Heart left ventricle (tissue), 16 donors: ENCODE results near the gene CENPU. TPM values are rescaled to one million over a fixed set of nuclear protein-coding genes. Genes with fewer than 3 reads are reported as not detected.
A peak's percentile ranks its signal among the peaks of the same experiment; 100 is the strongest.

Experiments
- ATAC-seq, 4 donors: fragments of 200-7000 bp; cut with Tn5 transposase; one replicate each; pipeline ENCODE4 v1.9.1; 2020 to 2022; ENCODE audit warnings: moderate library complexity in 4 of 4, mild to moderate bottlenecking in 3 of 4, moderate number of reproducible peaks in 1 of 4
- DNase-seq, 5 donors: peaks; one replicate each; pipeline ENCODE4 v3.0.0-alpha.2; 2020
- H3K27ac ChIP-seq, 12 donors: fragments of 200-600 bp; sonication (generic) in 4 of 12; one replicate each; pipeline versions ENCODE4 v1.5.0 to v1.8.0; 2016 to 2022; ENCODE audit warnings: mild to moderate bottlenecking in 2 of 12
- H3K27me3 ChIP-seq, 9 donors: fragments of 200-600 bp; sonication (generic) in 2 of 9; one replicate each; pipeline versions ENCODE4 v1.5.1 to v1.8.0; 2016 to 2022; ENCODE audit warnings: mild to moderate bottlenecking in 3 of 9
- H3K36me3 ChIP-seq, 9 donors: fragments of 200-600 bp; sonication (generic) in 2 of 9; one replicate each; pipeline versions ENCODE4 v1.5.0 to v1.8.0; 2018 to 2022; ENCODE audit warnings: mild to moderate bottlenecking in 2 of 9
- H3K4me1 ChIP-seq, 12 donors: fragments of 200-600 bp; sonication (generic) in 4 of 12; one replicate each; pipeline versions ENCODE4 v1.5.0 to v1.8.0; 2016 to 2022; ENCODE audit warnings: mild to moderate bottlenecking in 3 of 12
- H3K4me3 ChIP-seq, 12 donors: fragments of 200-600 bp; sonication (generic) in 4 of 12; one replicate each; pipeline versions ENCODE4 v1.5.0 to v1.8.0; 2017 to 2022; ENCODE audit warnings: mild to moderate bottlenecking in 9 of 12, moderate library complexity in 4 of 12
- H3K9me3 ChIP-seq, 12 donors: fragments of 200-600 bp; sonication (generic) in 4 of 12; one replicate each; pipeline versions ENCODE4 v1.5.0 to v1.8.0; 2016 to 2022; ENCODE audit warnings: mild to moderate bottlenecking in 1 of 12
- POLR2A ChIP-seq, 2 donors: fragments of 450-650 bp; IDR thresholded peaks; one replicate each; pipeline ENCODE4 v1.6.1; 2017; ENCODE audit warnings: antibody characterized with exemption in 2 of 2, mild to moderate bottlenecking in 2 of 2, moderate library complexity in 2 of 2
- WGBS, 4 donors: extraction: QIAGEN DNeasy Blood & Tissue Kit in 2 of 4; methylation state at CpG; one replicate each; pipeline versions ENCODE4 v1.1.5 to v1.1.7; 2013 to 2018; 5-methylcytosine and 5-hydroxymethylcytosine counted together
- intact Hi-C, 10 donors: fragments of 100-400 bp; cut with DNase I; formaldehyde crosslinking; loops; one replicate each; pipeline versions ENCODE4 v1.11.1 to v1.14.2; 2022
- polyA plus RNA-seq, 2 donors: library from polyadenylated mRNA; stranded (reverse); fragments of 200-250 nt; gene quantifications; one replicate each; pipeline ENCODE4 v1.2.3, GENCODE V29; 2013
- total RNA-seq, 9 donors: library from RNA; depleted of rRNA in 2 of 9; stranded (reverse); fragments of >200 nt in 2 of 9; fragmentation: NEBNext Ultra II Directional in 3 of 9; extraction: Animal tissue kit (Norgen Biotek cat#: 25700) in 3 of 9; gene quantifications; one replicate each; pipeline versions ENCODE4 v1.1.0 to v1.2.4, GENCODE V29; 2016 to 2023
- TF ChIP-seq, protein P1 (sequence below), 12 donors: fragments of 200-600 bp; sonication (generic) in 4 of 12; IDR thresholded peaks; one replicate each; pipeline versions ENCODE4 v1.5.0 to v1.8.0; 2018 to 2022; ENCODE audit warnings: antibody characterized with exemption in 12 of 12, mild to moderate bottlenecking in 5 of 12
- donor health status: ischemic (EF 13 %, LVEDD 7.1; RV severe dilation, severe dysfunction).
- donor health status: healthy with polysubstance abuse.
- donor health status: DM: no; HTN: yes; CAD: no.
- donor health status: DM: no; HTN: no; CAD: no.
- donor health status: ischemic (EF 25% LVEDD 6.9; RV normal size, moderate dysfunction).
- donor health status: ischemic (EF 25% LVEDD 5.7; RV mildly dilated, moderate dysfunction).
- donor health status: healthy.
- donor health status: DM: yes; HTN: yes; CAD: no.
- donor health status: ischemic (EF 35%, LVEDD 5.7; RV mildly dilated, moderate dysfunction).
- donor health status: nonischemic (EF 11% LVEDD 7.7; RV severe dilation, severe dysfunction).
- donor health status: DM: yes; HTN: yes; CAD: no.
- donor health status: PGD.
- donor health status: ischemic (EF 29% LVEDD 5.4; RV normal size, mild dysfunction).
- donor health status: nonischemic (EF 23%, LVEDD 6.1; RV moderate dilation, normal function).

The CENPU gene
- total and polyA plus RNA-seq, 11 donors, result 0.36 to 7.1 (median 1.2) TPM

DNA sequence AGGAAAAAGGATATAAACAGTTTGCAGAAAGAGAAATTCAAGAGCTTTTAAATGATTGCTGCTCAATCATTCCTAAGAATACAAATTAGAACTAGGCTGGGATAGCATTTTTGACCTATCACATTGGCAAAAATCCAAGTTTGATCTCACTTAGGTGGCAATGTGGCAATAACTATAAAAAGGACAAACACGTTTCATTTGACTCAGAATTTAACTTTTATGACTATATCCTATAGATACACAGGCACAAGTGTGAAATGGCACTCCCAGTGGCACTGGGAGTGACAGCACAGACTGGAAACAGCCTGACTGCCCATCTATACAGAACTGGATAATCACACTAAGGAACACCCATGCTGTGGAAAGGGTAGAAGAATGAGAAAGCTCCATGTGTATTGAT lies 11.1 kb downstream of the CENPU start:
- no peak overlapping the region for H3K27ac ChIP-seq
- H3K9me3 ChIP-seq, result peaks cover 0 to 22% (median 0%) of the 10 kb centered on the region in 12 donors
- peaks cover 0 to 6% (median 0%) of the 10 kb centered on the region in 9 donors for H3K36me3 ChIP-seq
- WGBS, 4 donors, result 47 to 84% (median 82%) methylated on average over 1 of the region's 1 CpG
- no peak for DNase-seq
- H3K27me3 ChIP-seq, result no peaks in the 10 kb centered on the region
- TF ChIP-seq, protein P1, sequence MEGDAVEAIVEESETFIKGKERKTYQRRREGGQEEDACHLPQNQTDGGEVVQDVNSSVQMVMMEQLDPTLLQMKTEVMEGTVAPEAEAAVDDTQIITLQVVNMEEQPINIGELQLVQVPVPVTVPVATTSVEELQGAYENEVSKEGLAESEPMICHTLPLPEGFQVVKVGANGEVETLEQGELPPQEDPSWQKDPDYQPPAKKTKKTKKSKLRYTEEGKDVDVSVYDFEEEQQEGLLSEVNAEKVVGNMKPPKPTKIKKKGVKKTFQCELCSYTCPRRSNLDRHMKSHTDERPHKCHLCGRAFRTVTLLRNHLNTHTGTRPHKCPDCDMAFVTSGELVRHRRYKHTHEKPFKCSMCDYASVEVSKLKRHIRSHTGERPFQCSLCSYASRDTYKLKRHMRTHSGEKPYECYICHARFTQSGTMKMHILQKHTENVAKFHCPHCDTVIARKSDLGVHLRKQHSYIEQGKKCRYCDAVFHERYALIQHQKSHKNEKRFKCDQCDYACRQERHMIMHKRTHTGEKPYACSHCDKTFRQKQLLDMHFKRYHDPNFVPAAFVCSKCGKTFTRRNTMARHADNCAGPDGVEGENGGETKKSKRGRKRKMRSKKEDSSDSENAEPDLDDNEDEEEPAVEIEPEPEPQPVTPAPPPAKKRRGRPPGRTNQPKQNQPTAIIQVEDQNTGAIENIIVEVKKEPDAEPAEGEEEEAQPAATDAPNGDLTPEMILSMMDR (IDR thresholded peaks at IDR 0.05), result no peak
- TF ChIP-seq POLR2A (IDR thresholded peaks at IDR 0.05), result no peak
- H3K4me3 ChIP-seq, result no peak overlapping the region
- intact Hi-C loops, result loop anchor here in 1 of 10 donors (10.0 kb wide), 1 partner anchor 178 kb away; no protein-coding TSS in a partner anchor
- ATAC-seq, result no peak
- H3K4me1 ChIP-seq, result peaks cover 0 to 5% (median 0%) of the 10 kb centered on the region in 12 donors

GRCh38 chr4:184721254-184721653 lies 12.6 kb downstream of the CENPU start:
- H3K36me3 ChIP-seq, result peaks cover 0 to 14% (median 0%) of the 10 kb centered on the region in 9 donors
- ATAC-seq (no peak), DNase-seq (no peak)
- H3K27ac ChIP-seq, result no peak overlapping the region
- intact Hi-C loops, result loop anchor here in 1 of 10 donors (10.0 kb wide), 1 partner anchor 176 kb away; no protein-coding TSS in a partner anchor
- H3K9me3 ChIP-seq, result peaks cover 0 to 17% (median 0%) of the 10 kb centered on the region in 12 donors
- no peak for TF ChIP-seq POLR2A (IDR thresholded peaks at IDR 0.05)
- TF ChIP-seq, protein P1 (IDR thresholded peaks at IDR 0.05), result no peak
- no peak overlapping the region for H3K4me3 ChIP-seq
- H3K27me3 ChIP-seq, result no peaks in the 10 kb centered on the region
- peaks cover 0 to 5% (median 0%) of the 10 kb centered on the region in 12 donors for H3K4me1 ChIP-seq

DNA sequence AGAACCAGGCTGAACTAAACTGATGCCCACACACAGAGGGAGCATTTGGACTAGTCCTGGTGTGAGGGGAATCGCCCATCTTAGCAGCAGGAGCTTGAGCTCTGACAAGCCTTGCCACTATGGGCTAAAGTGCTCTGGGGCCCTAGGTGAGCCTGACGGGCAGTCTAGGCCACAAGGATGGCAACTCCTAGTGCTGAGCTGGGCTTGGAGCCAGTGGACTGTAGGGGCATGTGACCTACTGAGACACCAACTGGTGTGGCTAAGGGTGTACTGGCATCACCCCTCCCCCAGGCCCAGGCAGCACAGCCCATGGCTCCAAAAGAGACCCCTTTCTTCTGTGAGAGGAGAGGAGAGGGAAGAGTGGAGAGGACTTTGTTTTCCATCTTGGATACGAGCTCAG lies 14.5 kb downstream of the CENPU start:
- peaks cover 0 to 5% (median 0%) of the 10 kb centered on the region in 12 donors for H3K4me1 ChIP-seq
- intact Hi-C loops, result no loop called here
- no peak overlapping the region for H3K4me3 ChIP-seq
- peak in 2 of 4 donors; percentile 20 to 29 for ATAC-seq
- H3K27ac ChIP-seq, result no peak overlapping the region
- no peaks in the 10 kb centered on the region for H3K27me3 ChIP-seq
- H3K9me3 ChIP-seq, result peaks cover 0 to 17% (median 0%) of the 10 kb centered on the region in 12 donors
- H3K36me3 ChIP-seq, result peaks cover 0 to 14% (median 0%) of the 10 kb centered on the region in 9 donors
- DNase-seq, result no peak
- TF ChIP-seq POLR2A (IDR thresholded peaks at IDR 0.05), result no peak
- TF ChIP-seq, protein P1 (IDR thresholded peaks at IDR 0.05), result no peak
- WGBS, 4 donors, result 80 to 89% (median 85%) methylated on average over 2 to 3 of the region's 3 CpGs

GRCh38 chr4:184715526-184715925 lies 18.4 kb downstream of the CENPU start:
- no peak overlapping the region for H3K4me3 ChIP-seq
- DNase-seq (no peak), ATAC-seq (no peak)
- H3K36me3 ChIP-seq, result peaks cover 0 to 21% (median 0%) of the 10 kb centered on the region in 9 donors
- H3K27me3 ChIP-seq, result no peaks in the 10 kb centered on the region
- no peak overlapping the region for H3K27ac ChIP-seq
- TF ChIP-seq, protein P1 (IDR thresholded peaks at IDR 0.05), result no peak
- TF ChIP-seq POLR2A (IDR thresholded peaks at IDR 0.05), result no peak
- WGBS, 4 donors, result 94 to 100% (median 96%) methylated on average over 4 of the region's 4 CpGs
- intact Hi-C loops, result no loop called here
- H3K9me3 ChIP-seq, result peaks cover 0 to 5% (median 0%) of the 10 kb centered on the region in 12 donors
- H3K4me1 ChIP-seq, result peaks cover 0 to 5% (median 0%) of the 10 kb centered on the region in 12 donors
